Stimulated activated CD8-positive, alpha-beta memory T cell treated with anti-CD3 and anti-CD28 coated beads, Interleukin-12 subunit alpha, Interleukin-12 subunit beta, amount 100 ng/mL, for 24 hours (primary cell): ENCODE data around the gene NNT.
"Not testable (repeated sequence)": the region's sequence is repeated elsewhere in the genome, so short reads cannot be mapped to it uniquely, and the experiment has no call there.

Experiments
- DNase-seq: peaks from one replicate; pipeline ENCODE4 v3.0.0-alpha.2; 2020; ENCODE audit errors: extremely low read depth

The NNT gene

GRCh38 chr5:43602461-43603343, at the start of gene NNT:
Gene NNT, plus strand, starts transcription at chr5:43603180. Its CDS starts 6,016 bp downstream, at chr5:43609196.
- peak; percentile 50 for DNase-seq

- no peak for DNase-seq
Observed at GRCh38 chr5:43553381-43553780, 49.6 kb upstream of the NNT start.

GRCh38 chr5:43554497-43554896, 48.5 kb upstream of the NNT start:
- no peak for DNase-seq

GRCh38 chr5:43555895-43556606, 46.9 kb upstream of the NNT start:
- DNase-seq: peak; percentile 16

- DNase-seq: not testable (repeated sequence)
Observed at GRCh38 chr5:43556607-43556856, 46.4 kb upstream of the NNT start.

GRCh38 chr5:43556857-43557542, 46.0 kb upstream of the NNT start, which contains the start of gene PAIP1:
Gene PAIP1, minus strand, starts transcription at chr5:43557077. Its CDS starts 231 bp downstream, at chr5:43556846.
- DNase-seq: peak; percentile 53

GRCh38 chr5:43560128-43560527, 42.9 kb upstream of the NNT start:
- DNase-seq: no peak

- DNase-seq: no peak
Observed at GRCh38 chr5:43561356-43561755, 41.6 kb upstream of the NNT start.

GRCh38 chr5:43563321-43563720, 39.7 kb upstream of the NNT start:
- no peak for DNase-seq

- no peak for DNase-seq
Observed at GRCh38 chr5:43564289-43564850, 38.6 kb upstream of the NNT start.

- DNase-seq: no peak
Observed at GRCh38 chr5:43565043-43565442, 37.9 kb upstream of the NNT start.

GRCh38 chr5:43567967-43568366, 35.0 kb upstream of the NNT start:
- no peak for DNase-seq

GRCh38 chr5:43569236-43569746, 33.7 kb upstream of the NNT start:
- DNase-seq: no peak

- DNase-seq: no peak
Observed at GRCh38 chr5:43570450-43571158, 32.4 kb upstream of the NNT start.

- no peak for DNase-seq
Observed at GRCh38 chr5:43571237-43571636, 31.7 kb upstream of the NNT start.

GRCh38 chr5:43572357-43572756, 30.6 kb upstream of the NNT start:
- DNase-seq: no peak

- no peak for DNase-seq
Observed at GRCh38 chr5:43573058-43573457, 29.9 kb upstream of the NNT start.

- not testable (repeated sequence) for DNase-seq
Observed at GRCh38 chr5:43580402-43581210, 22.4 kb upstream of the NNT start.

- no peak for DNase-seq
Observed at GRCh38 chr5:43581398-43581797, 21.6 kb upstream of the NNT start.
